Psoas muscle (tissue), 8 donors: ENCODE measurements around the gene EME1. TPM values are rescaled to one million over a fixed set of nuclear protein-coding genes. Genes with fewer than 3 reads are reported as not detected.

Experiments used
- ATAC-seq, 4 donors: fragments of 200-7000 bp; cut with Tn5 transposase; one replicate each; pipeline ENCODE4 v1.9.1; 2020; ENCODE audit warnings: moderate library complexity in 3 of 4, mild to moderate bottlenecking in 2 of 4
- DNase-seq, 2 donors: peaks; one replicate each; pipeline ENCODE4 v3.0.0-alpha.2; 2020
- H3K27ac ChIP-seq: fragments of 200-600 bp; one replicate; pipeline ENCODE4 v1.8.0; 2022
- H3K27me3 ChIP-seq, 3 donors: fragments of 200-600 bp in 1 of 3; one replicate each; pipeline versions ENCODE4 v1.6.1 to v1.8.0; 2013 to 2022; ENCODE audit warnings: low read length in 2 of 3, mild to moderate bottlenecking in 2 of 3, moderate library complexity in 1 of 3; ENCODE audit not compliant: insufficient read depth in 3 of 3
- H3K36me3 ChIP-seq, 2 donors: fragments of 200-600 bp in 1 of 2; one replicate each; pipeline versions ENCODE4 v1.6.1 to v1.8.0; 2013 to 2022; ENCODE audit warnings: low read depth in 1 of 2, mild to moderate bottlenecking in 1 of 2, moderate library complexity in 1 of 2; ENCODE audit not compliant: insufficient read depth in 1 of 2
- H3K4me1 ChIP-seq: fragments of 200-600 bp; one replicate; pipeline ENCODE4 v1.8.0; 2022
- H3K4me3 ChIP-seq: fragments of 200-600 bp; one replicate; pipeline ENCODE4 v1.8.0; 2022; ENCODE audit warnings: mild to moderate bottlenecking
- H3K9me3 ChIP-seq: fragments of 200-600 bp; one replicate; pipeline ENCODE4 v1.8.0; 2022
- CTCF ChIP-seq: fragments of 200-600 bp; IDR thresholded peaks from one replicate; pipeline ENCODE4 v1.8.0; 2022; ENCODE audit warnings: antibody characterized with exemption
- WGBS, 3 donors: extraction: QIAGEN DNeasy Blood & Tissue Kit; methylation state at CpG; one replicate each; pipeline versions ENCODE4 v1.1.6 to v1.1.7; 2013; 5-methylcytosine and 5-hydroxymethylcytosine counted together
- intact Hi-C, 2 donors: fragments of 100-400 bp; cut with DNase I; formaldehyde crosslinking; loops; one replicate each; pipeline versions ENCODE4 v1.11.0 to v1.14.2; 2022
- polyA plus RNA-seq, 3 donors: library from polyadenylated mRNA; stranded (reverse); fragments of 200-250 nt; gene quantifications; one replicate each; pipeline ENCODE4 v1.2.3, GENCODE V29; 2013
- total RNA-seq, 4 donors: library from RNA; stranded (reverse); fragmentation: NEBNext Ultra II Directional in 2 of 4; extraction: Animal tissue kit (Norgen Biotek cat#: 25700) in 2 of 4; gene quantifications; one replicate each; pipeline versions ENCODE4 v1.2.1 to v1.2.4, GENCODE V29; 2021 to 2023
- donor health status: healthy with polysubstance abuse.
- donor health status: DM: no; HTN: no; CAD: no; lungs with moderate emphysema.
- donor health status: Bipolar disorder and iron deficiency.
- donor health status: healthy.
- donor health status: DM: yes; HTN: yes; CAD: no.
- donor health status: DM: no; HTN: no; CAD: no.
- donor health status: DM: no; HTN: no; CAD: no.
- donor health status: DM: yes; HTN: yes; CAD: no.

Gene EME1
- total and polyA plus RNA-seq, 7 donors: 0.06 to 0.39 (median 0.29) TPM; not detected in 2

GRCh38 chr17:50347894-50348291, 25.1 kb upstream of the EME1 start:
- no peaks in the 10 kb centered on the region for H3K27me3 ChIP-seq
- WGBS, 3 donors: 57 to 64% (median 62%) methylated on average over 3 of the region's 3 CpGs
- ATAC-seq (no peak), DNase-seq (no peak)
- no peaks in the 10 kb centered on the region for H3K36me3 ChIP-seq
- H3K4me1 ChIP-seq: peaks cover 16% of the 10 kb centered on the region
- H3K9me3 ChIP-seq: no peaks in the 10 kb centered on the region
- intact Hi-C loops: no loop called here
- no peak overlapping the region for H3K27ac ChIP-seq
- H3K4me3 ChIP-seq: no peak overlapping the region
- TF ChIP-seq CTCF: no peak

GRCh38 chr17:50348522-50349242, 24.3 kb upstream of the EME1 start:
- Histone ChIP-seq H3K4me1 (peaks cover 16% of the 10 kb centered on the region), H3K27ac (no peak overlapping the region), H3K4me3 (no peak overlapping the region), H3K9me3 (no peaks in the 10 kb centered on the region), H3K27me3 (no peaks in the 10 kb centered on the region), H3K36me3 (peaks cover 0 to 1% of the 10 kb centered on the region in 2 donors)
- TF ChIP-seq CTCF: no peak
- ATAC-seq (no peak), DNase-seq (no peak)
- 53 to 67% (median 63%) methylated on average over 7 of the region's 7 CpGs for WGBS, 3 donors
- intact Hi-C loops: no loop called here

GRCh38 chr17:50349243-50349600, 23.8 kb upstream of the EME1 start:
- Histone ChIP-seq H3K27ac (no peak overlapping the region), H3K27me3 (no peaks in the 10 kb centered on the region), H3K9me3 (no peaks in the 10 kb centered on the region), H3K36me3 (peaks cover 0 to 7% of the 10 kb centered on the region in 2 donors), H3K4me1 (peaks cover 16% of the 10 kb centered on the region), H3K4me3 (no peak overlapping the region)
- ATAC-seq (no peak), DNase-seq (no peak)
- WGBS, 3 donors: 91 to 96% (median 94%) methylated on average over 5 of the region's 5 CpGs
- no peak for TF ChIP-seq CTCF
- intact Hi-C loops: no loop called here

GRCh38 chr17:50350733-50351132, 22.3 kb upstream of the EME1 start:
- no peak overlapping the region for H3K27ac ChIP-seq
- H3K9me3 ChIP-seq: no peaks in the 10 kb centered on the region
- no peak overlapping the region for H3K4me3 ChIP-seq
- H3K36me3 ChIP-seq: peaks cover 0 to 22% of the 10 kb centered on the region in 2 donors
- intact Hi-C loops: no loop called here
- no peak for ATAC-seq
- no peak for TF ChIP-seq CTCF
- H3K4me1 ChIP-seq: peaks cover 9% of the 10 kb centered on the region
- no peak for DNase-seq
- 76 to 93% (median 87%) methylated on average over 2 of the region's 2 CpGs for WGBS, 3 donors
- H3K27me3 ChIP-seq: no peaks in the 10 kb centered on the region
